Adrenal gland (tissue), 12 donors: Measurements from ENCODE around the gene ODF2. TPM values are rescaled to one million over a fixed set of nuclear protein-coding genes. Genes with fewer than 3 reads are reported as not detected.
"Not testable (repeated sequence)": the region's sequence is repeated elsewhere in the genome, so short reads cannot be mapped to it uniquely, and the experiment has no call there.

Source experiments
- DNase-seq, 7 donors: peaks; one replicate each; pipeline ENCODE4 v3.0.0-alpha.2; 2019 to 2020
- H3K27ac ChIP-seq, 5 donors: fragments of 200-600 bp; sonication (generic) in 4 of 5; 1 replicate in 3 of 5; 2 replicates in 2 of 5; pipeline versions ENCODE4 v1.5.1 to v1.8.0; 2016 to 2020; ENCODE audit warnings: mild to moderate bottlenecking in 1 of 5
- H3K27me3 ChIP-seq: fragments of 200-600 bp; 2 replicates; pipeline ENCODE4 v1.8.0; 2021
- H3K36me3 ChIP-seq, 2 donors: fragments of 200-600 bp; replicated peaks in 1 of 2; 1 replicate in 1 of 2; 2 replicates in 1 of 2; pipeline versions ENCODE4 v1.5.1 to v1.8.0; 2018 to 2022
- H3K4me1 ChIP-seq, 2 donors: fragments of 200-600 bp; replicated peaks in 1 of 2; 1 replicate in 1 of 2; 2 replicates in 1 of 2; pipeline versions ENCODE4 v1.5.1 to v1.8.0; 2018 to 2021
- H3K4me3 ChIP-seq, 4 donors: fragments of 200-600 bp; sonication (generic) in 3 of 4; one replicate each; pipeline ENCODE4 v1.5.1; 2016 to 2018
- H3K9me3 ChIP-seq, 3 donors: fragments of 200-600 bp; sonication (generic) in 1 of 3; replicated peaks in 1 of 3; 1 replicate in 2 of 3; 2 replicates in 1 of 3; pipeline versions ENCODE4 v1.5.1 to v1.8.0; 2016 to 2021
- POLR2A ChIP-seq, 2 donors: fragments of 450-650 bp; IDR thresholded peaks; one replicate each; pipeline ENCODE4 v1.6.1; 2017; ENCODE audit warnings: antibody characterized with exemption in 2 of 2, mild to moderate bottlenecking in 2 of 2, moderate library complexity in 1 of 2
- WGBS, 4 donors: extraction: QIAGEN DNeasy Blood & Tissue Kit in 2 of 4; methylation state at CpG; one replicate each; pipeline versions ENCODE4 v1.1.5 to v1.1.7; 2013 to 2017; 5-methylcytosine and 5-hydroxymethylcytosine counted together
- intact Hi-C, 2 donors: fragments of 100-400 bp; cut with DNase I; formaldehyde crosslinking; loops; one replicate each; pipeline versions ENCODE4 v1.14.1 to v1.15.0; 2022 to 2023
- polyA plus RNA-seq, 3 donors: library from polyadenylated mRNA; stranded (reverse); fragments of 200-250 nt in 2 of 3; fragments of 350-450 nt in 1 of 3; fragmentation: Illumina TruSeq in 1 of 3; extraction: RNeasy Lipid Tissue Mini Kit (QIAGEN cat#74804) in 1 of 3; gene quantifications; one replicate each; pipeline ENCODE4 v1.2.3, GENCODE V29; 2013 to 2014
- total RNA-seq, 9 donors: library from RNA; depleted of rRNA in 4 of 9; stranded (reverse); fragments of >200 nt in 4 of 9; fragments of 120-200 nt in 1 of 9; fragmentation: NEBNext Ultra II Directional in 1 of 9; extraction: Animal tissue kit (Norgen Biotek cat#: 25700) in 1 of 9; gene quantifications; one replicate each; pipeline versions ENCODE4 v1.1.0 to v1.2.4, GENCODE V29; 2013 to 2023
- TF ChIP-seq, protein P1 (sequence below), 6 experiments: fragments of 450-650 bp in 4 of 6; fragments of 200-600 bp in 2 of 6; sonication (generic) in 1 of 6; IDR thresholded peaks; 1 replicate in 5 of 6; 2 replicates in 1 of 6; pipeline versions ENCODE4 v1.5.1 to v1.8.0; 2016 to 2021; ENCODE audit warnings: antibody characterized with exemption in 6 of 6, mild to moderate bottlenecking in 2 of 6, moderate library complexity in 1 of 6
- donor health status: healthy with polysubstance abuse.
- donor health status: Bipolar disorder and iron deficiency.
- donor health status: DM: yes; HTN: yes; CAD: no.
- donor health status: DM: no; HTN: no; CAD: no.
- donor health status: DM: no; HTN: no; CAD: no.
- donor health status: DM: yes; HTN: yes; CAD: no.

ODF2 gene
- total and polyA plus RNA-seq, 12 donors, result 10.2 to 21.6 (median 16.1) TPM

DNA sequence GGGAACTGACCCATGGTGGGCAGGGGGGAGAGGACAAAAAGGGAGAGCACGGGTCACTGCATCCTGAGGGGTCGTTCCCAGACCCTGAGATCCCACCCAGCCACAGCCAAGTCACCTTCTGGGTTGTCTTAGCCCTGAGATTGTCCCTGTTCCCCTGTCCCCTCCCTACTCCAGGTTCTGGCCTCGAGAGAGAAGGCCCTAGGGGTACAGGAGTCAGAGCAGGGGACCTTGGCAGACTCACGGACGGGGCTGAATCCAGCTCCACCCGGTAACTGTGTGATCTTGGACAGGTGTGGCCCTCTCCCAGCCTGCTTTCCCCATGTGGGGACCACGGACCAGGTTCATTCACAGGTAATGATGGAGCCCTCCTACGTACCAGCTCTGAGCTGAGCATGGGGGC, 46.4 kb upstream of the ODF2 start:
- Histone ChIP-seq H3K36me3 (no peaks in the 10 kb centered on the region), H3K4me1 (no peaks in the 10 kb centered on the region), H3K4me3 (no peak overlapping the region), H3K9me3 (no peaks in the 10 kb centered on the region), H3K27me3 (peaks cover 27% of the 10 kb centered on the region), H3K27ac (no peak overlapping the region)
- no peak for DNase-seq
- intact Hi-C loops, result loop anchor here in 1 of 2 donors (5.0 kb wide), 1 partner anchor 47 kb away; no protein-coding TSS in a partner anchor
- TF ChIP-seq, protein P1, sequence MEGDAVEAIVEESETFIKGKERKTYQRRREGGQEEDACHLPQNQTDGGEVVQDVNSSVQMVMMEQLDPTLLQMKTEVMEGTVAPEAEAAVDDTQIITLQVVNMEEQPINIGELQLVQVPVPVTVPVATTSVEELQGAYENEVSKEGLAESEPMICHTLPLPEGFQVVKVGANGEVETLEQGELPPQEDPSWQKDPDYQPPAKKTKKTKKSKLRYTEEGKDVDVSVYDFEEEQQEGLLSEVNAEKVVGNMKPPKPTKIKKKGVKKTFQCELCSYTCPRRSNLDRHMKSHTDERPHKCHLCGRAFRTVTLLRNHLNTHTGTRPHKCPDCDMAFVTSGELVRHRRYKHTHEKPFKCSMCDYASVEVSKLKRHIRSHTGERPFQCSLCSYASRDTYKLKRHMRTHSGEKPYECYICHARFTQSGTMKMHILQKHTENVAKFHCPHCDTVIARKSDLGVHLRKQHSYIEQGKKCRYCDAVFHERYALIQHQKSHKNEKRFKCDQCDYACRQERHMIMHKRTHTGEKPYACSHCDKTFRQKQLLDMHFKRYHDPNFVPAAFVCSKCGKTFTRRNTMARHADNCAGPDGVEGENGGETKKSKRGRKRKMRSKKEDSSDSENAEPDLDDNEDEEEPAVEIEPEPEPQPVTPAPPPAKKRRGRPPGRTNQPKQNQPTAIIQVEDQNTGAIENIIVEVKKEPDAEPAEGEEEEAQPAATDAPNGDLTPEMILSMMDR (IDR thresholded peaks at IDR 0.05), result no peak
- no peak for TF ChIP-seq POLR2A (IDR thresholded peaks at IDR 0.05)
- WGBS, 4 donors, result 44 to 74% (median 53%) methylated on average over 6 to 8 of the region's 8 CpGs

DNA sequence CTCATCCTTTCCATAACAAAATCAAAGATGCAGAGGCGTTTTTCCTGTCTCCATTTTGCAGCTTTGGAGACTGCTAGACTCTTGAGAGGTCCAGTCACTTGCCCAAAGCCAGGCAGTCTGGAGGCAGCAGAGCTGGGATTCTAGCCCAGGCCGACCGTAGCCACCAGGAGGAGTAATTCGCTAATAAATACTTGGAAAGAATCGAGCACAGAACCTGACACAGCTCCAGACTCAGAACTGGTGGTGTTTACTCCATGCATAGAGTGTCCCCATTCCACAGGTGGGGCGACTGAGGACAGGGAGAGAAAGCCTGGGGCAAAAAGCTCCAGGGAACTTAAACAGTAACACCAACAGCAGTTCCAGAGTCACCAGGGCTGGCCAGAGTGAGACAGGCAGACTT, 45.8 kb upstream of the ODF2 start:
- DNase-seq, result no peak
- Histone ChIP-seq H3K9me3 (no peaks in the 10 kb centered on the region), H3K4me3 (no peak overlapping the region), H3K36me3 (no peaks in the 10 kb centered on the region), H3K4me1 (no peaks in the 10 kb centered on the region), H3K27me3 (peaks cover 28% of the 10 kb centered on the region), H3K27ac (no peak overlapping the region)
- intact Hi-C loops, result loop anchor here (5.0 kb wide), 1 partner anchor 48 kb away; no protein-coding TSS in a partner anchor
- no peak for TF ChIP-seq POLR2A (IDR thresholded peaks at IDR 0.05)
- TF ChIP-seq, protein P1 (IDR thresholded peaks at IDR 0.05), result no peak
- 27 to 43% (median 40%) methylated on average over 3 to 6 of the region's 6 CpGs for WGBS, 4 donors

DNA sequence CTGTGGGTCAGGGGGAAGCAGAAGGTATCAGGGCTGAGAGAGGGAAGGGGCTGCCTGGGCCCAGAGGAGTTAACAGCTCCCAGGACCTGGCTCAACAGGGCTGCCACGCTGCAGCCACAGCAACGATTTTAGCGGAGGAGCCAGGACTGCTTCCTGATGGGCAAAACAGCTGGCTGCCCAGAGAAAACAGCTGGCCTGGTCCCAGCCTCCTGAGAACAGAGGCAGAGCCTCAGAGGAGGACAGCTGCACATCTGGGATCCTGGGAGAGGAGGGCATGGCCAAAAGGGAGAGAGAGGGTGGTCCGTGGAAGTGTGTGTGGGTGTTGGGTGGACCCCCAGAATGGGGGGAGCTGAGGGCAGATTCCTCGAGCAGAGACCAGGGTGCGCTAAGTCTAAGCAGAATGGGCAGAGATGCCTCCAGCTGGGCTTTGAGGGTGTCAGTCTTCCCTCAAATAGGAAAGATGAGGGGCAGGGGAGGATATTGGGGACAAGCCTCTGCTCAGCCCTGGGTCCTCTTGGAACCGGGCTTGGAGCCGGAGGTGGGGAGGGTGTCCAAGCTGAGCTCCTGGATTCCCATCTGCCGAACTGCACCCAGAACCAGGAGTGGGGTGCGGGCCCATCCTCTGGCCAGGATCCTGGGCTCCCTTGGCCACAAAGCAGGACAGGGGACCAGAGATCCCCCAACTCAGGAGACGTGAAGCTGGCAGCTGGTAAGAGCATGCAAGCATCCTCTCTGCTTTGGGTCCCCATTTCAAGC, 44.3 kb upstream of the ODF2 start:
- TF ChIP-seq, protein P1 (IDR thresholded peaks at IDR 0.05), result no peak
- TF ChIP-seq POLR2A (IDR thresholded peaks at IDR 0.05), result no peak
- WGBS, 4 donors, result 49 to 59% (median 51%) methylated on average over 8 to 11 of the region's 11 CpGs
- DNase-seq, result no peak
- H3K27ac ChIP-seq, result no peak overlapping the region
- intact Hi-C loops, result loop anchor here in 1 of 2 donors (5.0 kb wide), 1 partner anchor 49 kb away; no protein-coding TSS in a partner anchor
- no peaks in the 10 kb centered on the region for H3K4me1 ChIP-seq
- H3K9me3 ChIP-seq, result no peaks in the 10 kb centered on the region
- peaks cover 27% of the 10 kb centered on the region for H3K27me3 ChIP-seq
- no peaks in the 10 kb centered on the region for H3K36me3 ChIP-seq
- H3K4me3 ChIP-seq, result no peak overlapping the region

DNA sequence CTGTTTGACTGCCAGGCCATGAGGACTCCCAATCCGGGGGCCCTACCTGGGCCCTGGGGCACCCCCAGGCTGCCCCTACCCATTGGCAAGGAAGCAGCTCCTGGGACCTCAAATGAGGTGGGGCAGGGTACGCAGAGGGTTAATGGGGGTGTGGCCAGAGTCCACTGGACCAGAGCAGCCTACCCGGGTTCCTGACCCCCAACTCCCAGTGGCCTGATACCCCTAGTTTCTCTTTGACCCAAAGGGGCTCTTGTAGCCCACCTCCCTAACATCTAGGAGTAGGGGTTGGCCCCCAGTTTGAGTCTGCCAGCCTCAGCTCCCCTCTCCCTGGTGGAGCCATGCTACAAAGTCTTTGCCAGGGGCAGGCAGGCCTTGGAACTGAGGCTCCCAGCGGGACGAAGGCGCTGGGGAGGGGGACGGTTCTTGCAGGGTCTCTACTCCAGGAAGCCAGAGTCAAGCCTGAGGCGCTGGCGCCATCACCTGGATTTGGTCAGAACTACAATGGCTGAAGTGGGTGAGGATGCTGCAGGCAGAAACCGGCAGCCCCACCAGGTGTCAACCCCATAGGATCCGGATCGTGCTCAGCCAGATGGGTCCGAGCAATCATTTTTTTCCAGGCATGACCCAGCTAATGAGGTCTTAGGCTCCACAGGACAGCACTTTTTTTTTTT, 43.6 kb upstream of the ODF2 start:
- H3K27ac ChIP-seq, result no peak overlapping the region
- intact Hi-C loops, result loop anchor here in 1 of 2 donors (5.0 kb wide), 1 partner anchor 50 kb away; no protein-coding TSS in a partner anchor
- TF ChIP-seq POLR2A (IDR thresholded peaks at IDR 0.05), result no peak
- TF ChIP-seq, protein P1 (IDR thresholded peaks at IDR 0.05), result peak; percentile 24 to 66 (median 60)
- H3K4me3 ChIP-seq, result no peak overlapping the region
- 0 to 15% (median 11%) methylated on average over 4 to 13 of the region's 13 CpGs for WGBS, 4 donors
- DNase-seq, result peak in 6 of 7 donors; percentile 26 to 80 (median 52)
- no peaks in the 10 kb centered on the region for H3K36me3 ChIP-seq
- H3K9me3 ChIP-seq, result no peaks in the 10 kb centered on the region
- H3K27me3 ChIP-seq, result peaks cover 23% of the 10 kb centered on the region
- H3K4me1 ChIP-seq, result no peaks in the 10 kb centered on the region

DNA sequence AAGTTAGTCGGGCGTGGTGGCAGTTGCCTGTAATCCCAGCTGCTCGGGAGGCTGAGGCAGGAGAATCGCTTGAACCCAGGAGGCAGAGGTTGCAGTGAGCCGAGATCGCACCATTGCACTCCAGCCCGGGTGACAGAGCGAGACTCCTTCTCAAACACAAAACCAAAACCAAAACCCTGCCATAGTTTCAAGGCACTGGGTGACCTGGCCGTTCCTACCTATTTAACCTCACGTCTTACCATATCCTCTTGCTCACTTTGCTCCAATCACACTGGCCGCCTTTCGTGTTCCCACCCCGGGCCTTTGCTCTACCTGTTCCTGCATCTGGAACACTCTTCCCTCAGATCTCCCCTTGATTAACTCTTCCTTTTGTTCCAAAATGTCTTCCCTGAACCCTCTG, 42.1 kb upstream of the ODF2 start:
- H3K4me1 ChIP-seq, DNase-seq, H3K36me3 ChIP-seq, H3K9me3 ChIP-seq, H3K27ac ChIP-seq, H3K4me3 ChIP-seq: not testable (repeated sequence)
- peaks cover 15% of the 10 kb centered on the region for H3K27me3 ChIP-seq
- intact Hi-C loops, result loop anchor here in 1 of 2 donors (5.0 kb wide), 1 partner anchor 51 kb away; no protein-coding TSS in a partner anchor
- 78 to 87% (median 83%) methylated on average over 13 of the region's 13 CpGs for WGBS, 4 donors
